Measurements from ENCODE around the gene CRYBG1. TPM values are rescaled to one million over a fixed set of nuclear protein-coding genes. Genes with fewer than 3 reads are reported as not detected.

CRYBG1 gene
- total RNA-seq, 1 donor from 2014 or later = 33.6 TPM

GRCh38 chr6:106534564-106534982 is 174.1 kb downstream of the CRYBG1 start:
- intact Hi-C loops (cut with micrococcal nuclease) = loop anchor here (1.0 kb wide), 1 partner anchor 9 kb away; no protein-coding TSS in a partner anchor
- ChIA-PET POLR2A (interaction anchor here (0.7 to 2.8 kb wide), 6 partner anchors 9 to 22 kb away, joined by 3 to 14 read pairs (median 9); no protein-coding TSS in a partner anchor), CTCF (interaction anchor here (0.7 to 1.5 kb wide), 4 partner anchors 9 to 89 kb away, joined by 3 to 4 read pairs (median 4); no protein-coding TSS in a partner anchor)
- Mint-ChIP-seq H3K36me3 (ENCODE audit: low read depth) (peaks cover 72% of the 10 kb centered on the region), H3K4me3 (peak overlapping the region; percentile 19), H3K27ac (peak overlapping the region; percentile 82), H3K9me3 (no peaks in the 10 kb centered on the region), H3K4me1 (peaks cover 79% of the 10 kb centered on the region), H3K27me3 (no peaks in the 10 kb centered on the region)
- no peak for TF ChIP-seq CTCF (IDR thresholded peaks at IDR 0.05)
- no peak for DNase-seq
- peak; percentile 23 for ATAC-seq (ENCODE audit: low read depth)

- no peak for ATAC-seq (ENCODE audit: low read depth)
- peak overlapping the region; percentile 82 for H3K27ac Mint-ChIP-seq
- ChIA-PET CTCF (interaction anchor here (1.2 to 1.5 kb wide), 2 partner anchors 22 to 24 kb away, joined by 4 read pairs; no protein-coding TSS in a partner anchor), POLR2A (interaction anchor here (0.9 to 2.8 kb wide), 5 partner anchors 10 to 22 kb away, joined by 4 to 14 read pairs (median 10); no protein-coding TSS in a partner anchor)
- no peak overlapping the region for H3K4me3 Mint-ChIP-seq
- intact Hi-C loops (cut with micrococcal nuclease) = no loop called here
- no peaks in the 10 kb centered on the region for H3K9me3 Mint-ChIP-seq
- peaks cover 80% of the 10 kb centered on the region for H3K4me1 Mint-ChIP-seq
- H3K36me3 Mint-ChIP-seq (ENCODE audit: low read depth) = peaks cover 72% of the 10 kb centered on the region
- no peak for TF ChIP-seq CTCF (IDR thresholded peaks at IDR 0.05)
- H3K27me3 Mint-ChIP-seq = no peaks in the 10 kb centered on the region
- no peak for DNase-seq
Measured at GRCh38 chr6:106535012-106535411, 174.5 kb downstream of the CRYBG1 start.

- CTCF ChIA-PET = interaction anchor here (0.9 to 2.1 kb wide), 3 partner anchors 11 to 24 kb away, joined by 5 to 11 read pairs (median 6); no protein-coding TSS in a partner anchor
- POLR2A ChIA-PET = interaction anchor here (0.6 to 2.1 kb wide), 4 partner anchors 9 to 24 kb away, joined by 8 to 14 read pairs (median 10); no protein-coding TSS in a partner anchor
- H3K9me3 Mint-ChIP-seq = no peaks in the 10 kb centered on the region
- no peak overlapping the region for H3K4me3 Mint-ChIP-seq
- intact Hi-C loops (cut with micrococcal nuclease) = no loop called here
- DNase-seq (no peak), ATAC-seq (ENCODE audit: low read depth) (no peak)
- H3K27me3 Mint-ChIP-seq = no peaks in the 10 kb centered on the region
- peak overlapping the region; percentile 88 for H3K27ac Mint-ChIP-seq
- peaks cover 79% of the 10 kb centered on the region for H3K4me1 Mint-ChIP-seq
- no peak for TF ChIP-seq CTCF (IDR thresholded peaks at IDR 0.05)
- peaks cover 66% of the 10 kb centered on the region for H3K36me3 Mint-ChIP-seq (ENCODE audit: low read depth)
Measured at GRCh38 chr6:106536357-106536756, 175.8 kb downstream of the CRYBG1 start.

- TF ChIP-seq CTCF (IDR thresholded peaks at IDR 0.05) = no peak
- CTCF ChIA-PET = interaction anchor here (0.9 to 2.1 kb wide), 3 partner anchors 10 to 24 kb away, joined by 5 to 11 read pairs (median 6); no protein-coding TSS in a partner anchor
- ATAC-seq (ENCODE audit: low read depth) (no peak), DNase-seq (no peak)
- Mint-ChIP-seq H3K9me3 (no peaks in the 10 kb centered on the region), H3K27ac (peak overlapping the region; percentile 88), H3K36me3 (ENCODE audit: low read depth) (peaks cover 65% of the 10 kb centered on the region), H3K27me3 (no peaks in the 10 kb centered on the region), H3K4me3 (peak overlapping the region; percentile 61), H3K4me1 (peaks cover 78% of the 10 kb centered on the region)
- intact Hi-C loops (cut with micrococcal nuclease) = no loop called here
- POLR2A ChIA-PET = interaction anchor here (0.8 to 2.5 kb wide), 6 partner anchors 10 to 26 kb away, joined by 3 to 14 read pairs (median 10); no protein-coding TSS in a partner anchor
Measured at GRCh38 chr6:106536851-106537250, 176.3 kb downstream of the CRYBG1 start.

GRCh38 chr6:106537662-106538061 is 177.1 kb downstream of the CRYBG1 start:
- Mint-ChIP-seq H3K27ac (peak overlapping the region; percentile 88), H3K27me3 (no peaks in the 10 kb centered on the region), H3K9me3 (no peaks in the 10 kb centered on the region), H3K36me3 (ENCODE audit: low read depth) (peaks cover 60% of the 10 kb centered on the region), H3K4me3 (peak overlapping the region; percentile 61), H3K4me1 (peaks cover 72% of the 10 kb centered on the region)
- CTCF ChIA-PET = interaction anchor here (2.1 kb wide), 1 partner anchor 25 kb away, joined by 11 read pairs; no protein-coding TSS in a partner anchor
- intact Hi-C loops (cut with micrococcal nuclease) = loop anchor here (1.0 to 2.0 kb wide), 2 partner anchors 9 to 13 kb away; no protein-coding TSS in a partner anchor
- POLR2A ChIA-PET = interaction anchor here (0.8 to 2.5 kb wide), 7 partner anchors 9 to 27 kb away, joined by 3 to 14 read pairs (median 9); no protein-coding TSS in a partner anchor
- no peak for DNase-seq
- TF ChIP-seq CTCF (IDR thresholded peaks at IDR 0.05) = no peak
- no peak for ATAC-seq (ENCODE audit: low read depth)
